ENCODE measurements around the gene HAND2.

The HAND2 gene

GRCh38 chr4:173528378-173529321 is 1.4 kb downstream of the HAND2 start:
- Histone ChIP-seq H3K4me1 (ENCODE audit: insufficient read depth, poor library complexity, severe bottlenecking) (peaks cover 4% of the 10 kb centered on the region), H3K27me3 (ENCODE audit: insufficient read depth, poor library complexity, severe bottlenecking) (peaks cover 97% of the 10 kb centered on the region), H3K36me3 (ENCODE audit: low read depth) (no peaks in the 10 kb centered on the region), H3K27ac (ENCODE audit: poor library complexity, severe bottlenecking) (no peak overlapping the region), H3K4me3 (ENCODE audit: severe bottlenecking) (no peak overlapping the region), H3K9me3 (ENCODE audit: severe bottlenecking) (no peaks in the 10 kb centered on the region)
- no peak for ATAC-seq (ENCODE audit: low read depth)
- no peak for TF ChIP-seq CTCF (IDR thresholded peaks at IDR 0.05; ENCODE audit: poor library complexity, severe bottlenecking)
- no peak for DNase-seq (ENCODE audit: low spot score)

- no peaks in the 10 kb centered on the region for H3K36me3 ChIP-seq (ENCODE audit: low read depth)
- no peak overlapping the region for H3K4me3 ChIP-seq (ENCODE audit: severe bottlenecking)
- H3K27me3 ChIP-seq (ENCODE audit: insufficient read depth, poor library complexity, severe bottlenecking), result peaks cover 97% of the 10 kb centered on the region
- peaks cover 4% of the 10 kb centered on the region for H3K4me1 ChIP-seq (ENCODE audit: insufficient read depth, poor library complexity, severe bottlenecking)
- no peak overlapping the region for H3K27ac ChIP-seq (ENCODE audit: poor library complexity, severe bottlenecking)
- ATAC-seq (ENCODE audit: low read depth), result no peak
- TF ChIP-seq CTCF (IDR thresholded peaks at IDR 0.05; ENCODE audit: poor library complexity, severe bottlenecking), result no peak
- DNase-seq (ENCODE audit: low spot score), result no peak
- no peaks in the 10 kb centered on the region for H3K9me3 ChIP-seq (ENCODE audit: severe bottlenecking)
Observed at GRCh38 chr4:173527103-173527891, 2.7 kb downstream of the HAND2 start.

- H3K9me3 ChIP-seq (ENCODE audit: severe bottlenecking), result no peaks in the 10 kb centered on the region
Observed at GRCh38 chr4:173526724-173527102, 3.3 kb downstream of the HAND2 start.

GRCh38 chr4:173526027-173526482 is 4.0 kb downstream of the HAND2 start:
- Histone ChIP-seq H3K27ac (ENCODE audit: poor library complexity, severe bottlenecking) (no peak overlapping the region), H3K4me3 (ENCODE audit: severe bottlenecking) (no peak overlapping the region), H3K9me3 (ENCODE audit: severe bottlenecking) (no peaks in the 10 kb centered on the region), H3K27me3 (ENCODE audit: insufficient read depth, poor library complexity, severe bottlenecking) (peaks cover 97% of the 10 kb centered on the region), H3K4me1 (ENCODE audit: insufficient read depth, poor library complexity, severe bottlenecking) (peaks cover 4% of the 10 kb centered on the region), H3K36me3 (ENCODE audit: low read depth) (no peaks in the 10 kb centered on the region)
- no peak for DNase-seq (ENCODE audit: low spot score)
- no peak for ATAC-seq (ENCODE audit: low read depth)
- TF ChIP-seq CTCF (IDR thresholded peaks at IDR 0.05; ENCODE audit: poor library complexity, severe bottlenecking), result no peak

More at GRCh38 chr4:173526724-173527102, 3.3 kb downstream of the HAND2 start:
- DNase-seq (ENCODE audit: low spot score), result no peak
- no peak for ATAC-seq (ENCODE audit: low read depth)
- H3K27me3 ChIP-seq (ENCODE audit: insufficient read depth, poor library complexity, severe bottlenecking), result peaks cover 97% of the 10 kb centered on the region
- no peaks in the 10 kb centered on the region for H3K36me3 ChIP-seq (ENCODE audit: low read depth)
- no peak overlapping the region for H3K4me3 ChIP-seq (ENCODE audit: severe bottlenecking)
- TF ChIP-seq CTCF (IDR thresholded peaks at IDR 0.05; ENCODE audit: poor library complexity, severe bottlenecking), result no peak
- no peak overlapping the region for H3K27ac ChIP-seq (ENCODE audit: poor library complexity, severe bottlenecking)
- peaks cover 4% of the 10 kb centered on the region for H3K4me1 ChIP-seq (ENCODE audit: insufficient read depth, poor library complexity, severe bottlenecking)

All from RWPE2 (cell line).